Stomach smooth muscle (tissue), 2 donors: ENCODE measurements around the gene PSMG3.

ENCODE experiments used
- H3K27ac ChIP-seq: one replicate; pipeline ENCODE4 v1.7.0; 2013; ENCODE audit warnings: mild to moderate bottlenecking, low read length, inconsistent platforms
- H3K27me3 ChIP-seq, 2 donors: one replicate each; pipeline ENCODE4 v1.7.0; 2013; ENCODE audit warnings: low read length in 2 of 2; ENCODE audit not compliant: insufficient read depth in 2 of 2, control insufficient read depth in 1 of 2
- H3K36me3 ChIP-seq, 2 donors: one replicate each; pipeline ENCODE4 v1.7.0; 2013; ENCODE audit warnings: low read length in 2 of 2; ENCODE audit not compliant: control insufficient read depth in 2 of 2, insufficient read depth in 2 of 2
- H3K4me1 ChIP-seq: one replicate; pipeline ENCODE4 v1.7.0; 2013; ENCODE audit warnings: low read length; ENCODE audit not compliant: control insufficient read depth, insufficient read depth
- H3K4me3 ChIP-seq, 2 donors: one replicate each; pipeline ENCODE4 v1.7.0; 2013; ENCODE audit warnings: low read length in 2 of 2
- H3K9ac ChIP-seq, 2 donors: one replicate each; pipeline ENCODE4 v1.7.0; 2013; ENCODE audit warnings: low read length in 2 of 2, mild to moderate bottlenecking in 1 of 2
- H3K9me3 ChIP-seq, 2 donors: one replicate each; pipeline ENCODE4 v1.7.0; 2013; ENCODE audit warnings: low read length in 2 of 2; ENCODE audit not compliant: control insufficient read depth in 2 of 2
- donor health status: healthy.
- donor health status: Pancreatic carcinoma.

PSMG3 gene

DNA sequence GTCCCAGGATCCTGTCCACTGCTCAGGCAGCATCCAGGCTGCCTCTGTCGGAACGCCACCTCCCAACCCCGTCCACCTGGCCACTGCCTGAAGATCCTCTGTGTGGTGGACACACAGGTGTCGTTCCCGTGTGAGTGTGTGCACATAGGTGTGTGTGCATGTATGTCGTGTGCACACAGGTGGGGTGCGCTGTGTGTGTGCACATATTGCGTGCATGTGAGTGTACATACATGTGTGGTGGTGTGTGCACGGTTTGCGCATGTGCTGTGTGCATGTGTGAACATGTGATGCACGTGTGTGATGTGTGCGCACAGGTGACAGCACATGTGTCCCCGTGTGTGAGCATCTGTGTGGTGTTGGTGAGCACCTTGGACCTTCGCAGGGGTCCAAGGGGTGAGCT is 20.9 kb downstream of the PSMG3 start:
- Histone ChIP-seq H3K27ac (no peak overlapping the region), H3K36me3 (no peaks in the 10 kb centered on the region), H3K4me1 (peaks cover 2% of the 10 kb centered on the region), H3K27me3 (no peaks in the 10 kb centered on the region), H3K4me3 (no peak overlapping the region), H3K9ac (no peak overlapping the region), H3K9me3 (no peaks in the 10 kb centered on the region)

DNA sequence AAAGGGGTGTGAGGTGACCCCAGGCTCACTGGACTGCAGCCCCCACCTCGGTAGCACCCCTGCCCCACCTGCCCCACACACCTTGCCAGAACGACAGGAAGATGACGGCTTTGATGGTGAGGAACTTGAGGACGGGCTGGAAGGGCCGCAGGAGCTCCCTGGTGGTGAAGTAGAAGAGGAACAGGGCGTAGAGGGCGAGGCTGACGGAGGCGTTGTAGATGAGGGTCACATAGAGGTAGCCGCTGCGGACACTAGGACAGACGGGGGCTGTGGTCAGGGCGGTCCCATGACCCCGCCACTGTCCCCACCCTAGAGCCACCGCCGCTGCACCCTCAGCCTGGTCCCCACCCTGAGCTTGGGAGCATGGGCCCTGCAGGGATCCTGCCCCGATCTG is 21.4 kb downstream of the PSMG3 start:
- H3K36me3 ChIP-seq: no peaks in the 10 kb centered on the region
- no peaks in the 10 kb centered on the region for H3K27me3 ChIP-seq
- peaks cover 2% of the 10 kb centered on the region for H3K4me1 ChIP-seq
- H3K27ac ChIP-seq: no peak overlapping the region
- H3K9me3 ChIP-seq: no peaks in the 10 kb centered on the region
- no peak overlapping the region for H3K9ac ChIP-seq
- H3K4me3 ChIP-seq: no peak overlapping the region

DNA sequence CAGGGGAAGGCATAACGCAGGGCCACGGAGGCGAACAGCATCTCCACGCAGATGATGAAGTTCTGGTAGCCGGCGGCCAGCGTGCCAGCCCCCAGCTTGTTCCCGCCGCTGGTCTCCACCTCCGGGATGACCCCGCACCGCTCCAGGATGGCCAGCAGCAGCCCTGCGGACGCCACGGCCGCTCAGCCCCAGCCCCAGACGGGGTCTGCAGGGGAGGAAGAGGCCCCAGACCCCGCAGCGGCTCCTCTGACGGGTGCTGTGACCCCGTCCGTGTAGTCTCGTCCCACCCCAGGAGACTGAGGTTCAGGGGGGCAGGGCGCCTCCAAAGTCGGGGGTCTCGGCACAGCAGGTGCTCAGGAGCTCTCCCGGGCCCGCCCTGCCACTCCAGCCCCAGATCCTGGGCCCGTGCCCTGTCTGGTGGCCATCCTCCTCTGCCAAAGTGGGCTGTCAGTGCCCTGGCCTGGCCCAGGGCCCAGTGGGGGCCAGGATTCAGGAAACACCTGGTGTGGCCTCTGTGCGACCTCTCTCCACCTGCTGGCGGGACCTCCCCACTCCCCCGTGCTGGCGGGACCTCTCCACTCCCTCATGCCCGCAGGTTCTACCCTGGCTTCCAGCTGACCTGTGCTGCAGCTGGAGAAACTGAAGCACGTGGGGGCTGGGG is 21.9 kb downstream of the PSMG3 start:
- H3K36me3 ChIP-seq: no peaks in the 10 kb centered on the region
- H3K27me3 ChIP-seq: no peaks in the 10 kb centered on the region
- H3K9ac ChIP-seq: no peak overlapping the region
- H3K27ac ChIP-seq: no peak overlapping the region
- H3K4me1 ChIP-seq: peaks cover 2% of the 10 kb centered on the region
- no peak overlapping the region for H3K4me3 ChIP-seq
- H3K9me3 ChIP-seq: no peaks in the 10 kb centered on the region

DNA sequence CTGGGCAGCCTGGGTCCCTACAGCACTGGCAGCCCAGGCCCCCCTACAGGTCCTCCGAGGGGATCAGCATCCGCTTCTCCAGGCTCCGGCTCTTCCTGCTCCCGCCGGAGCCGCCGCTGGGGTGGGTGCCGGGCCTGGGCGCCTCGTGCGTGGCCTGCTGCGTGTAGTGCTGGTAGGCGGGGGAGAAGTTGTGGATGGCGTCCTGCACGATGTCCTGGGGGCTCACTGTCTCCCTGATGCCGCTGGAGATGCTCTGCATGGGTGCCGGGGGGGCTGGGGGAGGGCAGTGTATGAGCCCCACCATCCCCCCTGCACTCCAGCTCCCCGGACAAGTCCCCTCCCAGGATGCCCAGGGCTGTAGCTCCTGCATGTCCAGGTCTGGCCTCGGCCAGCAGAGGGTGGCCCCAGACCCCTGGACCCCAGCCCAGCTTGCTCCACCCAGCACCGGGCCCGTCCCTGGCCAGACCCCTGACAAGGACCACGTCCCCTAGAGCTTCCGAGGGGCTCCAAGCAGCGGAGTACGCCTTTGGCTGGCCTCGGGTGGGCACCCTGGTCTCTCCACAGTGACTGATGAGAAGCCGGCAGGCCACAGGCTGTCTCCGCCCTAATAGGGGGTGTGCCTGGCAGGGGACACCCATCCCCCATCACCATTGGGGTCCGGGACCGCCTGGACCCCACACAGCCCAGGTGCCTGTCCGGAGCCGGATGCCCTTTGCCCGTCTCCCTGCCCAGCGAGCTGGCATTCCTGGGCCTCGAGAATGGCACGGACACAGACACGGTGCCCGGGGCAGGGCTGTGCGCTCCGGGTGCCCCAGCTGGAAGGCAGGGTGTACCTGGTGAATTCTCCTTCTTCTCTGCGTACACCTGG is 22.7 kb downstream of the PSMG3 start:
- Histone ChIP-seq H3K9me3 (no peaks in the 10 kb centered on the region), H3K27ac (no peak overlapping the region), H3K4me3 (no peak overlapping the region), H3K36me3 (no peaks in the 10 kb centered on the region), H3K4me1 (peaks cover 2% of the 10 kb centered on the region), H3K9ac (no peak overlapping the region), H3K27me3 (no peaks in the 10 kb centered on the region)

DNA sequence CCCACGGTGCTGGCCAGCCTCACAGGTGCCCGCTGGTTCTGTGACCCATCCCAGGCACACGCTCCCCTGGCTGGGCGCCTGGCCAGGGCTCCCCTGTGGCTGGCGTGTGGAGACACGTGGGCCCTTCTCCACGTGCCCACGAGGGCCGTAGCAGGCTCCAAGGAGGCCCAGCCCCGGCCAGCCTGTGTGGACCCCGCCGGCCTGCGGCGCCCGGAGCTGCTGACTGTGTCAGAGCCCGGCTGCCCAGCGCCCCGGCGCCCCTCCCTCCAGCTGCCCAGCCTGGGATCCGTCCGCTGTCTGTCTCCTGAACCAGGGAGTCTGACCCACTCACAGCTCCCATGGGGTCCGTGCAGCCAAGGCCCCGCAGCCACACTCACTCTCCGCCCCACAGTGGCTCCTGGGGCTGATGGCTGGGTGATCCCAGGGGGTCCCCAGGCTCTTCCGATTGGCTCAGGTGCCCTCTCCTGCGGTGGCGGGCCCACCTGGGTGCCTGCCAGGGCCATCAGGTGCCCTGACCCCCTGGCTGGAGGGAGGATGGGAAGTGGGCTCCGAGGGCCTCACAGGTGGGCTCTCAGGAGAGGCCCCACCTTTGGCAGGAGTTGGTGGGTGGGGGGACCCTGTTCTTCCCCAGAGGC is 23.4 kb downstream of the PSMG3 start:
- no peak overlapping the region for H3K4me3 ChIP-seq
- H3K9me3 ChIP-seq: no peaks in the 10 kb centered on the region
- peaks cover 2% of the 10 kb centered on the region for H3K4me1 ChIP-seq
- H3K36me3 ChIP-seq: no peaks in the 10 kb centered on the region
- no peak overlapping the region for H3K27ac ChIP-seq
- H3K27me3 ChIP-seq: no peaks in the 10 kb centered on the region
- H3K9ac ChIP-seq: no peak overlapping the region

DNA sequence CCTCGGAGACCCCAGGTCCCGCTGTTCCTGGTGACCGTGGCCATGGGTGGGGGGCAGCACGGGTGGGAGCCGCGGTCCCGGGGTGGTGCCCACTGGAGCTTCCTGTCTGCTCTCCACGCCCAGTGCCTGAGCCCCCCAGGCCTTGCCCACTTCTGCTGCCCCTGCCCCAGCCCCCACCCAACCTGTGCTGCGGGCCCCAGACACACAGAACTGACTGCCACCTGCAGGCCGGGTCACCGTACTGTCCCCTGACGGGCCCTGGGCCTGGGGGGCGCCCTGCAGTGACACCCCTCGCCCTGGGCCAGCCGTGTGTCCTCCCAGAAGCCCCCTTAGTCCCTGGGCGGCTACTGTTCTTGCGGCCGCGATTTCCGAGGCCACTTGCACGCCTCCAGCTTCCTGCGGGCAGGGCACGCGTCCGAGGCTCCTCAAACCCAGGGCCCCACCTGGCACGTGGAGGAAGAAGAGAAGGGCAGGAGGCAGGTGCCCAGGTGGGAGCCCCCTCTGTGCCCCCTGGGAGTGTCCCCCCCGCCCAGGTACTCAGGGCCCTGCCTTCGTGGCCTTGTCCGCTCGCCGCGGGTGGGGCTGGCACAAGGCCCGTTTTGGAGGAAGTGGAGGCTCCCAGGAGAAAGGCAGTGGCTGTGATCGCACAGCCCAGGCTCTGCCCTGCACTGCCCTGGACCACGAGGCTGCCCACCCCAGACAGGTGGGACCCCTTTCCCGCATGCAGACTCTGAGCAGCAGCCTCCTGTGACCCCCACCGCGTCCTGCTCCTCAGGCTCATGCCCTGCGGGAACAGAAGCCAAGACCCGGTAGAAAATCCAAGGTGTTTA is 24.2 kb downstream of the PSMG3 start:
- Histone ChIP-seq H3K36me3 (peaks cover 5% of the 10 kb centered on the region in 2 donors), H3K27ac (no peak overlapping the region)

DNA sequence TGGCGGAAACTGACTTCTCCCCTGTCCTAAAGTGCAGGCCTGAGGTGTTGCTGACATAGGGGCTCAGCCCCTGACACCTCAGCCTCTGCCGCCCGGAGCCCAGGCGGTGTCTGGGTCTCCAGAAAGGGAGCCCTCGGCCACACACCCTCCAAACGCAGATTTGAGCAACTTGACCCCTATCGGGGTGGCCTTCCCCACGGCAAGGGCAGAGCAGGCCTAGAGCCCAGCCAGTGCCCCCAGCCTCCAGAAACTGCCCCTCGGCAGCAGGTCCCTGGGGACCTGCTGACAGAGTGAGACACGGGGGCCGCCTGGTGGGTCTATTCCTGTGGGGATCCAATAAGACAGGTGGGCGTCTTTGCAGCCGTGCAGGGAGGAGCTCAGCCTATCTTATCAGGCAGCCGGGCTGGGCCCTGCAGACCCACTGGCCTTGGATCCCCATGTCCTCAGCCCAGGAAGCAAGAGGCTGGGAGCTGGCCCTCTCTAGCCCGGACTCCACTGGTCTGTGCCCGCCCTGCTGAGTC is 24.9 kb downstream of the PSMG3 start:
- Histone ChIP-seq H3K27ac (no peak overlapping the region), H3K9me3 (no peaks in the 10 kb centered on the region), H3K4me3 (no peak overlapping the region), H3K9ac (no peak overlapping the region), H3K4me1 (peaks cover 4% of the 10 kb centered on the region), H3K36me3 (peaks cover 7 to 8% of the 10 kb centered on the region in 2 donors), H3K27me3 (no peaks in the 10 kb centered on the region)

More for the DNA sequence above, 24.2 kb downstream of the PSMG3 start:
- no peak overlapping the region for H3K9ac ChIP-seq
- H3K4me1 ChIP-seq: peaks cover 4% of the 10 kb centered on the region
- no peaks in the 10 kb centered on the region for H3K9me3 ChIP-seq
- H3K4me3 ChIP-seq: no peak overlapping the region
- no peaks in the 10 kb centered on the region for H3K27me3 ChIP-seq

DNA sequence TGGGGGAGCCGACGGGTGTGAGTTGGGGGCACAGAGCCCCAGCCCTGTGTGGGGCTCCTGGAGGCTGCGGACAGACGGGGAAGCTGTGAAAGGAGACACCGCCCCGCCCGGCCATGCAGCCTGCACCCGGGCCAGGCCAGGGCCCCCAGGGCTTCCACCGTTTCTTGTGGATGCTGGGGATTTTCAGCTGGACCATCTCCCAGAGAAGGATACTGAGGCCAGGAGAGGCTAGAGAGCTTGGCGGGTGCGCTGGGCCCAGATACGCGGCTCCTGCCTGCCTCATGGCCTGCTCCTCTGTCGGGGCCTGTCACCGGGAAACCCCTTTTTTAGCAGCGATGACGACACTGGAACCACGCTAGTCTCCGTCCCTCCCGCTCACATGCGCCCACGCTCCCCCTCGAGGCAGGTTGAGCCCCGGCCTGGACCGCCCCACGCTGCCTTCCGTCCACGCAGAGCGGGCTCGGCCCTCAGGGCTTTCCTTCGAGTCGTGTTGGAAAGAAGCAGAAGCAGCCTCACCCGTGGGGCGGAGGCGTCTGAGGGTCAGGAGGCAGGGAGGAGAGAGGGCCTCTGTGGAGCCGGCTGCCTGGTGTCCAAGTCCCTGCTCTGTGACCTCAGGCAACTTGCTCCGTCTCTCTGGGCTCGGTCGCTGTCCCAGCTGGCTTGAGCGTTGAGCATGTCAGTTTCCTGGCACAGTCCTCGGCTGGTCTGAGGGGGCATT is 25.5 kb downstream of the PSMG3 start:
- H3K27me3 ChIP-seq: no peaks in the 10 kb centered on the region
- no peak overlapping the region for H3K9ac ChIP-seq
- H3K4me3 ChIP-seq: no peak overlapping the region
- H3K27ac ChIP-seq: no peak overlapping the region
- peaks cover 7 to 14% of the 10 kb centered on the region in 2 donors for H3K36me3 ChIP-seq
- H3K4me1 ChIP-seq: peaks cover 4% of the 10 kb centered on the region
- no peaks in the 10 kb centered on the region for H3K9me3 ChIP-seq

DNA sequence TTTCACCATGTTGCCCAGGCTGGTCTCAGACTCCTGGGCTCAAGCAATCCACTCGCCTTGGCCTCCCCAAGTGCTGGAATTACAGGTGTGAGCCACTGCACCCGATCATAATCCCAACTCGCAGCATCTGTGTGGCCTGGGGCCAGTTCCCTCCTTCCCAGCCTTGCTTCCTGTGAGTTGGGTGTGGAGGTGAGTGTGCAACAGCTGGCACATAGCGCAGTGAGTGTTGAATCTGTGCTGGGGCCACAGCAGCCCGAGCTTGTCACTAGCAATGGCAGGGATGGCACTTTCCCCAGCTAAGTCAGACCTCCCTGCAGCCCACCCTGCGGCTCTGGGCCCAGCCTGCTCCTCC is 26.0 kb downstream of the PSMG3 start:
- Histone ChIP-seq H3K9me3 (no peaks in the 10 kb centered on the region), H3K27ac (no peak overlapping the region), H3K9ac (no peak overlapping the region), H3K27me3 (no peaks in the 10 kb centered on the region), H3K36me3 (peaks cover 7 to 14% of the 10 kb centered on the region in 2 donors), H3K4me3 (no peak overlapping the region), H3K4me1 (peaks cover 7% of the 10 kb centered on the region)
